Erythroblast (primary cell): ENCODE results near the gene USP17L20.
"Not testable (repeated sequence)": the region's sequence is repeated elsewhere in the genome, so short reads cannot be mapped to it uniquely, and the experiment has no call there.

ENCODE experiments used
- GATA1 ChIP-seq: IDR thresholded peaks from 2 replicates; pipeline ENCODE4 v1.6.1; 2011; ENCODE audit warnings: low read depth, mild to moderate bottlenecking, control low read depth, low read length, moderate library complexity
- POLR2A ChIP-seq: IDR thresholded peaks from 2 replicates; pipeline ENCODE4 v1.6.1; 2011; ENCODE audit warnings: mild to moderate bottlenecking, low read length

GRCh38 chr4:9219852-9220251 lies 38.1 kb upstream of the USP17L20 start, which contains the start of gene USP17L12:
- TF ChIP-seq POLR2A, GATA1: not testable (repeated sequence)
